GM21423 (cell line): ENCODE data around the gene TSPAN9.

ENCODE experiments used
- ATAC-seq: cut with Tn5 transposase; IDR thresholded peaks from one replicate; pipeline ENCODE4 v1.9.1; 2021; ENCODE audit warnings: mild to moderate bottlenecking, moderate library complexity; ENCODE audit not compliant: unreplicated experiment

Gene TSPAN9

GRCh38 chr12:3308063-3308462 is 230.9 kb downstream of the TSPAN9 start:
- ATAC-seq = no peak

- ATAC-seq = no peak
Measured at GRCh38 chr12:3308609-3309008, 231.4 kb downstream of the TSPAN9 start.

GRCh38 chr12:3309805-3310204 is 232.6 kb downstream of the TSPAN9 start:
- ATAC-seq = no peak

GRCh38 chr12:3310271-3311026 is 233.3 kb downstream of the TSPAN9 start:
- no peak for ATAC-seq

- ATAC-seq = no peak
Measured at GRCh38 chr12:3311027-3311402, 233.8 kb downstream of the TSPAN9 start.

GRCh38 chr12:3311491-3312103 is 234.4 kb downstream of the TSPAN9 start:
- ATAC-seq = no peak

- no peak for ATAC-seq
Measured at GRCh38 chr12:3313066-3313465, 235.9 kb downstream of the TSPAN9 start.

GRCh38 chr12:3313675-3314663 is 236.8 kb downstream of the TSPAN9 start:
- ATAC-seq = no peak

GRCh38 chr12:3315201-3315661 is 238.1 kb downstream of the TSPAN9 start:
- no peak for ATAC-seq

GRCh38 chr12:3316776-3317480 is 239.7 kb downstream of the TSPAN9 start:
- no peak for ATAC-seq

GRCh38 chr12:3317481-3317815 is 240.3 kb downstream of the TSPAN9 start:
- ATAC-seq = no peak

- no peak for ATAC-seq
Measured at GRCh38 chr12:3317841-3318501, 240.8 kb downstream of the TSPAN9 start.

GRCh38 chr12:3319723-3320492 is 242.7 kb downstream of the TSPAN9 start:
- no peak for ATAC-seq

GRCh38 chr12:3320881-3321509 is 243.8 kb downstream of the TSPAN9 start:
- ATAC-seq = no peak

- no peak for ATAC-seq
Measured at GRCh38 chr12:3321881-3322280, 244.7 kb downstream of the TSPAN9 start.

GRCh38 chr12:3323002-3323685 is 246.0 kb downstream of the TSPAN9 start:
- no peak for ATAC-seq

- no peak for ATAC-seq
Measured at GRCh38 chr12:3325736-3326135, 248.6 kb downstream of the TSPAN9 start.

- no peak for ATAC-seq
Measured at GRCh38 chr12:3326156-3326849, 249.1 kb downstream of the TSPAN9 start.
